Fibroblast of lung (primary cell): ENCODE measurements around the gene CHST1. TPM values are rescaled to one million over a fixed set of nuclear protein-coding genes. Genes with fewer than 3 reads are reported as not detected.

Experiments used
- DNase-seq, 2 donors: peaks; one replicate each; pipeline versions ENCODE4 v3.0.0 to v3.0.0-alpha.2; 2010; ENCODE audit warnings: low read depth in 2 of 2
- H2AFZ ChIP-seq: 2 replicates; pipeline ENCODE4 v1.5.1; 2012; ENCODE audit warnings: low read length, control low read depth, inconsistent platforms
- H3K27ac ChIP-seq: 2 replicates; pipeline ENCODE4 v1.5.1; 2011; ENCODE audit warnings: low read length, control low read depth; ENCODE audit not compliant: insufficient read depth
- H3K27me3 ChIP-seq: 2 replicates; pipeline ENCODE4 v1.5.1; 2011; ENCODE audit warnings: mild to moderate bottlenecking, low read length; ENCODE audit not compliant: control insufficient read depth, insufficient read depth
- H3K36me3 ChIP-seq: 2 replicates; pipeline ENCODE4 v1.5.1; 2011; ENCODE audit warnings: low read length; ENCODE audit not compliant: control insufficient read depth, insufficient read depth
- H3K4me1 ChIP-seq: 2 replicates; pipeline ENCODE4 v1.5.1; 2011; ENCODE audit warnings: low read length; ENCODE audit not compliant: control insufficient read depth, insufficient read depth; ENCODE audit errors: extremely low read depth
- H3K4me2 ChIP-seq: 2 replicates; pipeline ENCODE4 v1.5.1; 2011; ENCODE audit warnings: low read length, control low read depth; ENCODE audit not compliant: insufficient read depth; ENCODE audit errors: extremely low read depth
- H3K4me3 ChIP-seq, 4 experiments: fragments of 200-600 bp in 1 of 4; sonication (generic) in 1 of 4; replicated peaks in 1 of 4; 2 replicates each; pipeline ENCODE4 v1.5.1; 2011 to 2016; ENCODE audit warnings: low read length in 4 of 4, low read depth in 3 of 4, mild to moderate bottlenecking in 3 of 4, control low read depth in 2 of 4, inconsistent platforms in 1 of 4, mixed read lengths in 1 of 4; ENCODE audit not compliant: insufficient read depth in 1 of 4; ENCODE audit errors: control extremely low read depth in 1 of 4
- H3K79me2 ChIP-seq: 2 replicates; pipeline ENCODE4 v1.5.1; 2012; ENCODE audit warnings: mild to moderate bottlenecking, low read length, inconsistent platforms; ENCODE audit not compliant: control insufficient read depth, insufficient read depth
- H3K9ac ChIP-seq: 2 replicates; pipeline ENCODE4 v1.5.1; 2011; ENCODE audit warnings: mild to moderate bottlenecking, low read length, control low read depth; ENCODE audit not compliant: insufficient read depth
- H3K9me3 ChIP-seq: 2 replicates; pipeline ENCODE4 v1.5.1; 2012; ENCODE audit warnings: low read depth, low read length; ENCODE audit not compliant: control insufficient read depth, insufficient read depth
- H4K20me1 ChIP-seq: 2 replicates; pipeline ENCODE4 v1.5.1; 2011; ENCODE audit warnings: low read length; ENCODE audit not compliant: control insufficient read depth, insufficient read depth; ENCODE audit errors: extremely low read depth
- EZH2 ChIP-seq: IDR thresholded peaks from 2 replicates; pipeline ENCODE4 v1.5.1; 2012; ENCODE audit warnings: low read length, control low read depth, mild to moderate bottlenecking; ENCODE audit errors: missing control alignments
- polyA plus RNA-seq, 2 donors: library from polyadenylated mRNA; depleted of rRNA in 1 of 2; stranded (reverse) in 1 of 2; unstranded in 1 of 2; fragments of >200 nt; gene quantifications; 2 replicates each; pipeline ENCODE4 v1.2.1, GENCODE V29; 2011 to 2012; ENCODE audit warnings: missing spikeins in 1 of 2
- total RNA-seq: library from RNA; depleted of rRNA; stranded (reverse); fragments of >200 nt; gene quantifications from 2 replicates; pipeline ENCODE4 v1.2.1, GENCODE V29; 2014
- TF ChIP-seq, protein P1 (sequence below), 2 donors: IDR thresholded peaks in 1 of 2; conservative IDR thresholded peaks in 1 of 2; 1 replicate in 1 of 2; 2 replicates in 1 of 2; pipeline ENCODE4 v1.5.1; 2011 to 2012; ENCODE audit warnings: low read length in 2 of 2, control low read depth in 1 of 2, inconsistent platforms in 1 of 2, low read depth in 1 of 2, mild to moderate bottlenecking in 1 of 2

CHST1 gene
- total and polyA plus RNA-seq, 2 donors (not counting 1 experiment from before 2014, with no cell fraction given), result under 0.01 to 0.17 TPM

GRCh38 chr11:45692808-45693453 lies 27.5 kb upstream of the CHST1 start:
- no peak for TF ChIP-seq EZH2
- TF ChIP-seq, protein P1, sequence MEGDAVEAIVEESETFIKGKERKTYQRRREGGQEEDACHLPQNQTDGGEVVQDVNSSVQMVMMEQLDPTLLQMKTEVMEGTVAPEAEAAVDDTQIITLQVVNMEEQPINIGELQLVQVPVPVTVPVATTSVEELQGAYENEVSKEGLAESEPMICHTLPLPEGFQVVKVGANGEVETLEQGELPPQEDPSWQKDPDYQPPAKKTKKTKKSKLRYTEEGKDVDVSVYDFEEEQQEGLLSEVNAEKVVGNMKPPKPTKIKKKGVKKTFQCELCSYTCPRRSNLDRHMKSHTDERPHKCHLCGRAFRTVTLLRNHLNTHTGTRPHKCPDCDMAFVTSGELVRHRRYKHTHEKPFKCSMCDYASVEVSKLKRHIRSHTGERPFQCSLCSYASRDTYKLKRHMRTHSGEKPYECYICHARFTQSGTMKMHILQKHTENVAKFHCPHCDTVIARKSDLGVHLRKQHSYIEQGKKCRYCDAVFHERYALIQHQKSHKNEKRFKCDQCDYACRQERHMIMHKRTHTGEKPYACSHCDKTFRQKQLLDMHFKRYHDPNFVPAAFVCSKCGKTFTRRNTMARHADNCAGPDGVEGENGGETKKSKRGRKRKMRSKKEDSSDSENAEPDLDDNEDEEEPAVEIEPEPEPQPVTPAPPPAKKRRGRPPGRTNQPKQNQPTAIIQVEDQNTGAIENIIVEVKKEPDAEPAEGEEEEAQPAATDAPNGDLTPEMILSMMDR (conservative IDR thresholded peaks at IDR 0.05 in 1 of 2, IDR thresholded peaks at IDR 0.05 in 1 of 2; ENCODE audit: low read depth in 1 of 2, low read length in 2 of 2), result no peak
- H3K27ac ChIP-seq, result no peak overlapping the region
- H3K9ac ChIP-seq, result no peak overlapping the region
- no peaks in the 10 kb centered on the region for H4K20me1 ChIP-seq
- no peaks in the 10 kb centered on the region for H3K27me3 ChIP-seq
- no peak overlapping the region for H3K4me3 ChIP-seq
- no peaks in the 10 kb centered on the region for H3K79me2 ChIP-seq
- DNase-seq, result no peak
- no peak overlapping the region for H2AFZ ChIP-seq
- H3K4me2 ChIP-seq, result no peak overlapping the region
- H3K4me1 ChIP-seq, result no peaks in the 10 kb centered on the region
- no peaks in the 10 kb centered on the region for H3K9me3 ChIP-seq
- H3K36me3 ChIP-seq, result no peaks in the 10 kb centered on the region

GRCh38 chr11:45688472-45689033 lies 23.1 kb upstream of the CHST1 start:
- Histone ChIP-seq H2AFZ (no peak overlapping the region), H4K20me1 (no peaks in the 10 kb centered on the region), H3K27ac (no peak overlapping the region), H3K27me3 (peaks cover 6% of the 10 kb centered on the region), H3K4me3 (no peak overlapping the region), H3K79me2 (no peaks in the 10 kb centered on the region), H3K36me3 (no peaks in the 10 kb centered on the region), H3K4me2 (no peak overlapping the region), H3K9ac (no peak overlapping the region), H3K4me1 (no peaks in the 10 kb centered on the region), H3K9me3 (no peaks in the 10 kb centered on the region)
- no peak for TF ChIP-seq EZH2
- TF ChIP-seq, protein P1 (conservative IDR thresholded peaks at IDR 0.05 in 1 of 2, IDR thresholded peaks at IDR 0.05 in 1 of 2; ENCODE audit: low read depth in 1 of 2, low read length in 2 of 2), result no peak
- DNase-seq, result no peak

- Histone ChIP-seq H3K79me2 (no peaks in the 10 kb centered on the region), H3K4me1 (no peaks in the 10 kb centered on the region), H4K20me1 (no peaks in the 10 kb centered on the region), H3K27me3 (peaks cover 6% of the 10 kb centered on the region), H3K4me2 (no peak overlapping the region), H2AFZ (no peak overlapping the region), H3K36me3 (no peaks in the 10 kb centered on the region), H3K9me3 (no peaks in the 10 kb centered on the region), H3K27ac (no peak overlapping the region), H3K9ac (no peak overlapping the region), H3K4me3 (no peak overlapping the region)
- DNase-seq, result no peak
- no peak for TF ChIP-seq EZH2
- TF ChIP-seq, protein P1 (conservative IDR thresholded peaks at IDR 0.05 in 1 of 2, IDR thresholded peaks at IDR 0.05 in 1 of 2; ENCODE audit: low read depth in 1 of 2, low read length in 2 of 2), result no peak
Measured at GRCh38 chr11:45687836-45688235, 22.4 kb upstream of the CHST1 start.
